SW 1271 (cell line): ENCODE results near the gene BICDL2.

ENCODE experiments used
- DNase-seq, 2 experiments: peaks; one replicate each; lab custom pipeline; 2025; lab: John Stamatoyannopoulos, UW

BICDL2 gene

DNA sequence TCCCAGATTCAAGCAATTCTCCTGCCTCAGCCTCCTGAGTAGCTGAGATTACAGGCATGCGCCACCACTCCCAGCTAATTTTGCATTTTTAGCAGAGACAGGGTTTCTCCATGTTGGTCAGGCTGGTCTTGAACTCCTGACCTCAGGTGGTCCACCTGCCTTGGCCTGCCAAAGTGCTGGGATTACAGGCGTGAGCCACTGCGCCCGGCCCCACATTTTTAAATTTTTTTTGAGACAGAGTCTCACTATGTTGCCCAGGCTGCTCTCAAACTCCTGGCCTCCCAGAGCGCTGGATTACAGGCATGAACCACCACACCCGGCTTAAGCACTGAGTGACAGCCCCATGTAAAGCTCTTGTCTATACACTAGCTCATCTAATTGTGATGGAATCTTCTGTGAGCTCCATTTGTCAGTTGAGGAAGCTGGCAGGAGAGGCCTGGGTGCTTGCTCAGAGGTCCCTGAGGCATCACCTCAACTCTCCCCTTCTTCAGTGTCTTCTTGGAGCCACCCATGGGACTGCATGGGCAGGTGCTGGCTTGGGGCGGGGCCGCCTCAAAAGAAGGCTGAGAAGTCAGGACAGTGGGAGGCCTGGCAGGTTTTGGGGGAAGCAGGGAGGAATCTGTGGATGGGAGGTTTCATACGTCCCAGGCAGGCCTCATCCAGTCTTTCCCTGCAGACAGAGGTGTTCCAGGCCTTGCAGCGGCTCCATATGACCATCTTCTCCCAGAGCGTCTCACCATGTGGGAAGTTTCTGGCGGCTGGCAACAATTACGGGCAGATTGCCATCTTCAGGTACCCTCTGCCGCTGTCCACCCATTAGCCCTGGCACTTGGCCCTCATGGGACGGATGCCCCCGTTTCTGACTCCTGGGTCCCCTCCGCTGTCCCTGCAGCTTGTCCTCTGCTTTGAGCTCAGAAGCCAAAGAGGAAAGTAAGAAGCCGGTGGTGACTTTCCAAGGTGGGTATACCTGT, 11.4 kb downstream of the BICDL2 start:
- DNase-seq: no peak

DNA sequence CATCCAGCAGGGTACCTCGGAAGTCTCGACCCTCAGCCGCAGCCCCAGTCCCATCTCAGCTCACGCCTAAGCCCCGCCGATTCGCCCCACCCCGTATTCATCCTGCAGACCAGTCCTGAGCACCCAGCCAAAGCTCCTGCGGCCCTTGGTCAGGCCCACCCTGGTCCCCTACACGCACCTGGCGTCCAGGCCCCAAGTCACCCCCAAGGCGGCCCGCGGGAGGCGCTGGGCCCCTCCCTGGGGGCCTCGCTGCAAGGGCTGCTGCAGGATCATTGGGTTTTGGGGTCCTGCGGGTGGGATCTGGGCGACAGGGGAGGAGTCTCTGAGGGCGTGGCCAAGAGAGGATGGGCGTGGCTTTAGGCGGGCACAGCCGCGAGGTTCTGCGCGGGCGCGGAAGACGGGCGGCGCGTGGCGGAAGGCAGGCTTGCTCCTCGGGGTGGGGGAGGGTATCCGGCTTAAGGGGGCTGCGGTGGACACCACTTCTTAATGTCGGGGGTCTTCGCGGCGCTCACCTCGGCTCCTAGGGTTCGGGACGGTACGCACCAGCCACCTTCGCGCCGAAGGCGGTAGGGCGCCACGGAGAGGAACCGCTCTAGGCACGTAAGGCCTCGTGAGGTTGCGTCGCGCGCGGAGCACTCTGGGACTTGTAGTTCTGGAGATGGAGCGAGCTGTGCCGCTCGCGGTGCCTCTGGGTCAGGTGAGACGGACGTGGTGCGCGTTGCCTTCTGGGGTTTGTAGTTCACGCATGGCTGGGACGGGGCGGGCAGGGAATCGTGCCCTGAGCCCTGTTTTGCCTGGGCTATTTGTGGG, 12.9 kb downstream of the BICDL2 start, which contains the start of the genes HCFC1R1 and THOC6:
Gene HCFC1R1 (minus strand): TSS at position 274 of the 810 bp plus-strand sequence. CDS start 1 bp downstream, at position 273.
Gene THOC6 (plus strand): TSS at position 367 of the 810 bp plus-strand sequence. CDS start 292 bp downstream, at position 659.
- DNase-seq: peak; percentile 81 to 89

DNA sequence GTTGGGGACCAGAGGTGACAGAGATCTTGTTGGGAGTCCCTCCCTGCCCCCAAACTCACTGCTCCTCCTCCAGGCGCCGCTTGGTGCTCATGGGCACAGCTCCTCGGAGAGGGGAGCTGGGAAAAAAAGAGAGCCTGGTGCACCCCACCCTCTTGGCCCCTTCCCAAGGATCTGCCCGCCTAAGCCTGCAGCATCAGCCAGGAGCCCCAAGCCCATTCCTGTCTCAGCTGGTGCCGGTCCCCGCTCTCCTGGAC, 13.4 kb downstream of the BICDL2 start:
- peak; percentile 76 to 84 for DNase-seq

DNA sequence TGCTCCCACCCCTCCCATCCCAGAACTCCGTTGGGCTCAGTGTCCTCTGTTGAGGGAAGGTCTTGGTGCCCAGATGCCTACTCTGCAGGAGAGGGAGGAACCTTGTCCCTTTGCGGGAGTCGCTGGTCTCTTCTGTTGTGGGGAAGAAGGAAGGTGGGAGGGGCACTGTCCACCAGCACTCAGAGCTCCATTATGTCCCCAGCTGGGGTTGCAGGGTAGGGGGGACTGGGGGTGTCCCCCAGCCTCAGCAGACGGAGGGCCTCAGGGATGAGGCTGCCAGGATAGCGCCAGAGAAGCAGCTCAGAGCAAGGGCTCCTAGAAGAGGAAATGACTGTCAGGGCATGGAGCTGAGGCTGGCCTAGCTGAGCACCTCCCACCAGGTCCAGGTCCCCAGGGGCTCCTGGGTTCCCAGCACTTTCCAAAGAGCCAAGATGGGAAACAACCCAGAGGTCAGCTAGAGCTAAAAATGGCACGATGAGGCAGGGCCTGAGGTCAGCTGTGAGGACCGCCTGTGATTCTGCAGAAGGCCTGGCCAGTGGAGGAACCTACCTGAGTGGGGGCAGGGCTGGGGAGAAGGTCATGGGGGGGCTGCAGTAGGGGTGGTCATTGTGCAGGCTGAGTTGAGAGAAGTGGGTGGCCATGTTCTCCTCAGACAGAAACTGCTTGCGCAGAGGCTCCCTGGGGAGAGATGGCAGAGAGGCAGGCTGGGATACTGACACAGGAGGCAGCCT, 13.9 kb downstream of the BICDL2 start:
- DNase-seq: peak in 1 of 2 experiments; percentile 46

DNA sequence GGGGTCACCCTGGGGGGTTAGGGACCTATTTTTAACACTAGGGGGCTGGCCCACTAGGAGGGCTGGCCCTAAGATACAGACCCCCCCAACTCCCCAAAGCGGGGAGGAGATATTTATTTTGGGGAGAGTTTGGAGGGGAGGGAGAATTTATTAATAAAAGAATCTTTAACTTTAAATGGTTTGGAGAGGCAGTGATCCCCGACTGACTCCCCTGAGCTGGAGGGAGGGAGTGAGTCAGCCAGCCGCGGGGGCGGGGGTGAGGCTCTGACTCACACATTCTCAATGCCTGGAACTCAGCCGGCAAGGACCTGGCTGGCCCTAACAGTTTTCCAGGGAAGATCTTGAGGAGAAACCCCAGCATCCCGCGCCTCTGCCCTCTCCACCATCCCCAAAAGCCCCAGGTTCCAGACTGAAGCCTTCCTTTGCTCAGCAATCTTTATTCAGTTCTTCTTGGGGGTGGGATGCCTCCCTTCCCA, 14.5 kb downstream of the BICDL2 start:
- peak; percentile 46 to 70 for DNase-seq

DNA sequence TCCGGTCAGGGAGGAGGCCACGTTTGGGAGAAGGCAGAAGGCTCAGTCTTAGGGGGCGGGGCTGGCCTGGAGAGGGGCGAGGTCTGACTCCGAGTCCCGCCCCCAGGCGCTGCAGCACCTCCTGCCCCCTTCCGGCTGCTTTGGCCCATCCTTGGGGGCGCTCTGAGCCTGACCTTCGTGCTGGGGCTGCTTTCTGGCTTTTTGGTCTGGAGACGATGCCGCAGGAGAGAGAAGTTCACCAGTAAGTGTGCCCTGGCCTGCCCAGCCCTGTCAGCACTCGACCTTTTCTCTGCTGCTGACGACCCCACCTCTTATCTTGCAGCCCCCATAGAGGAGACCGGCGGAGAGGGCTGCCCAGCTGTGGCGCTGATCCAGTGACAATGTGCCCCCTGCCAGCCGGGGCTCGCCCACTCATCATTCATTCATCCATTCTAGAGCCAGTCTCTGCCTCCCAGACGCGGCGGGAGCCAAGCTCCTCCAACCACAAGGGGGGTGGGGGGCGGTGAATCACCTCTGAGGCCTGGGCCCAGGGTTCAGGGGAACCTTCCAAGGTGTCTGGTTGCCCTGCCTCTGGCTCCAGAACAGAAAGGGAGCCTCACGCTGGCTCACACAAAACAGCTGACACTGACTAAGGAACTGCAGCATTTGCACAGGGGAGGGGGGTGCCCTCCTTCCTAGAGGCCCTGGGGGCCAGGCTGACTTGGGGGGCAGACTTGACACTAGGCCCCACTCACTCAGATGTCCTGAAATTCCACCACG, 15.1 kb downstream of the BICDL2 start:
- DNase-seq: peak; percentile 65 to 76

DNA sequence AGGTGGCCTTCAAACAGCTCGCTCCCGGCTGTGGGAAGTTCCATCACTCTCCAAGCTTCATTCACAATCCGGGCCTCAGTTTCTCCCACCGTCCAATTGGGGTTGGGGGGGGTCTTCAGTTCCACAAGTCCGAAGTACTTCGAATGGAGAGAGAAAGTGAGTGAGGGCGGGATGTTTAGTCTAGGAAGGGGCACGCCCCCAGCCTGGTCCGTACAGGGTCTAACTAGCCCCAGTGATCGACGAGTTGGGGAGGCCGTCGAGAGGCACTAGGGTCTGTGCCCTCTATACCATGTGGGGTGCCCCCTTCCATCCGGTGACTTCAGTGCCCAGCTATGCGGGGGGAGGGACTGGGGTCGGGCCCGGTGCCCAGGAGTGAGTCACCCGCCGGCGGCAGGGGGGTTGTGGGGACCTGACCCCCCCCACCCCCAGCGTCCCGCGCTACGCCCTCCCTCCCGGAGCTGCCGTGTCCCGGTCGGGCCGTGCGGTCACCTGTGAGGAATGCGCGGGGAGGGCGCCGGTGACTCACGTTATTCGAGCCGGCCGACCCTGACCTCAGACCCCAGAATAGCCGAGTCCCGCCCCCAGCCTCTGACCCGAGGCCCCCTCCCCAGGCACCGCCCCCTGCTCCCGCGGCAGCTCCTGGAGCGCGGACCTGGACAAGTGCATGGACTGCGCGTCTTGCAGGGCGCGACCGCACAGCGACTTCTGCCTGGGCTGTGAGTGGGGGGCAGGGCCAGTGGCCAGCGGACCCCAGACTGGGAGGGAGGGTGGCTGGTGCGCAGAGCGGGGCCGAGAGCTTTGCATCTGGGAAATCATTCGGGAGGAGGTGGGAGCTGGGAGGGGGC, 15.9 kb downstream of the BICDL2 start:
- peak; percentile 68 to 77 for DNase-seq

DNA sequence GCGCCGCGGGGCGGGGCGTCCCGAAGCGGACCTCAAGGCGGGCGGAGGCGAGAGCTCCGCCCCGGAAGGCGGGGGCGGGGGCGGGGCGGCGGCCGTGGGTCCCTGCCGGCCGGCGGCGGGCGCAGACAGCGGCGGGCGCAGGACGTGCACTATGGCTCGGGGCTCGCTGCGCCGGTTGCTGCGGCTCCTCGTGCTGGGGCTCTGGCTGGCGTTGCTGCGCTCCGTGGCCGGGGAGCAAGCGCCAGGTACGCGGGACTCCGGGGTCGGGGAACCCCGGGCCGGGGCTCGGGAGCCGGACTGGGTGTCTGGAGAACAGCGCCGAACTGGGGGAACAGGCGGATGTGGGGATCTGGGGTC, 16.5 kb downstream of the BICDL2 start, which contains the start of gene TNFRSF12A:
Gene TNFRSF12A (plus strand): TSS at position 122 of the 357 bp plus-strand sequence. CDS start 30 bp downstream, at position 152.
- DNase-seq: peak in 1 of 2 experiments; percentile 45

DNA sequence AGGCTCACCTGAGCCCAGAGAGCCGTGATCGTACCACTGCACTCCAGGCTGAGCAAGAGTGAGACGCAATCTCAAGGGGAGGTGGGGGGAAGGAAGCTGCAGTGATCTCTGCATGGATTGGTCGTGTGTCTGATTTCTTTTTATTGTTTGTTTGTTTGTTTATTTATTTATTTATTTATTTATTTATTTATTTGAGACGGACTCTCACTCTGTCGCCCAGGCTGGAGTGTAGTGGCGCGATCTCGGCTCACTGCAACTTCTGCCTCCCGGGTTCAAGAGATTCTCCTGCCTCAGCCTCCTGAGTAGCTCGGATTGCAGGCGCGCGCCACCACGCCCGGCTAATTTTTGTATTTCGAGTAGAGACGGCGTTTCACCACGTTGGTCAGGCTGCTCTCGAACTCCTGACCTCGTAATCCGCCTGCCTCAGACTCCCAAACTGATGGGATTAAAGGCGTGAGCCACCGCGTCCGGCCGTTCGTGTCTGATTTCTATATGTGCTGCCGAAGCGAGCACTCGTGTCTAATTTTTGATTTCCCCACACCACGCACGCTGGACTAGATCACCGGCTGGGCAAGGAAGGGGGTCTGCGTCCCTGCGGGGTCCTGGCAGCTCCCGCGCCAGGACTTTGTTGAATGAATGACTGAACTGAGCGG, 17.0 kb downstream of the BICDL2 start:
- no peak for DNase-seq

DNA sequence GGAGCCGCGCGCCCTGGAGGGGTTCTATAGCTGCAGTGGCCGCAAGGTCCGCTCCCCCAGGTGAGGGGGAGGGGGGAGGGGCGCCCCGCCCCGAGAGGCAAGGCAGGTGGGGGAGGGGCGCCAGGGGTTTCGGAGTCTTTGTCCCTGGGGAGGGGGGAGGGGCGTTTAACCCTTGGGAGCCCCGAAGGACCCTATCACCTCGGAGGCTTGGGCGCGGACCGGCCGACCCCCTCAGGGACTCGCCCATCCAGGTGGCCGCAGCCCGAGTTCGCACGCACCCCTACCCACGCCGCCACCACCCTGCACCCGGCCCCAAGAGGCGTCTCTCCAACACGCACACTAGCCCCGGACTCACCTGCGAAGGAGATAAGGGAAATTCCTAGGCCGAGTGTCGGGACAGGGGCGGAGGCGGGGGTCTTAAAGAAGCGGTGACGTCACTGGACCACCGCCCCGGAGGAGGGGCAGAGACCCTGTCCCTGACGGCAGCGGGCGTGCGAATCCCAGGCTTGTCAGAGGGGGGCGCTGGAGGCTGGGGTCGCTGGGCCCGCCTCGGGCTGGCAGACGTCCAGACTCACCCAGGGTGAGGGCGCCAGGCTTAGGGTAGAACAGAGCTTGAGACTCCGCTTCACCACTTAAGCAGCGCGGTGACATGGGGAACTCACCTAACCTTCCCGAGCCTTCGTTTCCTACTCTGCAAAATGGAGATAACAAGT, 18.8 kb downstream of the BICDL2 start, which contains the start of gene CLDN6:
Gene CLDN6 (minus strand): TSS at position 390 of the 713 bp plus-strand sequence. CDS start 2,162 bp downstream, outside the sequence.
- no peak for DNase-seq

DNA sequence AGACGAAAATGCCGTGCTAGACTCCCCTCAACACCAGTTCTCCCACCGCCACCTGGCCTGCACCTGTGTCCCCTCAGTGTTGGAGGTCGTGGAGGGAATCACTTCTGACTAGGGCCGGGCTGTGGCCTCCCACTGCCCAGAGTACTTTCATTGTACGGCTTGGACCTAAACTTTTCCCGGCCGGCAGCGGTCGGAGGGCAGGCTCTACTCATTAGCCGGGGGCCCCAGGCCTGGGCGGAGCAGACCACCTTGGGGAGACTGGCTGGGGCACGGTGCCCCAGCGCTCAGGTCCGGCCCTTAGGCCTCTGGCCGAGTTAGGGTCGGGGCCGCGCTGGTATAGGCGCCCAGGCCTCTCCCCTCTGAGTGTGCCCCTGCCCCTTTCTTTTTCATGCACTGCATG, 19.4 kb downstream of the BICDL2 start:
- DNase-seq: no peak

DNA sequence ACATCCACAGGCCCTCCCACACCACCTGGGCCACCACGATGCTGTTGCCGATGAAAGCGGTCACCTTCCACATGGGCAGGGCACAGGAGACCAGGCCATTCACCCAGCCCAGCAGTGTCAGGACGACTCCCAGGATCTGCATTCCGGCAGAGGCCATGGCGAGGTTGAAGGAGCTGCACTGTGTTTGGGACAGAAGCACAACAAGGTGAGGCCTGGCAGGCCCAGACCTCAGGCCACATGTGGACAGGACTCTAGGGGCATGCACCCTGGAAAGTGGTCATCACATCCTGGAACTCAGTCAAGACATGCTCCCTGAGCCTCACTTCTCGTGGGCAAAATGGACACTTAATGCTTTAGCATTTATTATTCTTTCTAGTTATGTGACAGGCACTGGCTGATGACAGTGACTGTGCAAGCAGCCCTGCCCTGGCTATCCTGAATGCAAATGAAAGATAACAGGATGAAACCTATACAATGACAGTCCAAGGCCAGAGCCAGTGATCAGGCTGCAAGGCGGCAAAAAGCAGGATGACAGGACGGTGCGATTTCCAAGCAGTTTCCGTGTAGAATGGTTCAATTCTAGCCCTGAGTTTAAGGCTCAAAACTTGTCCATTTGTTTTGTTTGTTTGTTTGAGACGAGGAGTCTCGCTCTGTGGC, 20.8 kb downstream of the BICDL2 start:
- DNase-seq: no peak

DNA sequence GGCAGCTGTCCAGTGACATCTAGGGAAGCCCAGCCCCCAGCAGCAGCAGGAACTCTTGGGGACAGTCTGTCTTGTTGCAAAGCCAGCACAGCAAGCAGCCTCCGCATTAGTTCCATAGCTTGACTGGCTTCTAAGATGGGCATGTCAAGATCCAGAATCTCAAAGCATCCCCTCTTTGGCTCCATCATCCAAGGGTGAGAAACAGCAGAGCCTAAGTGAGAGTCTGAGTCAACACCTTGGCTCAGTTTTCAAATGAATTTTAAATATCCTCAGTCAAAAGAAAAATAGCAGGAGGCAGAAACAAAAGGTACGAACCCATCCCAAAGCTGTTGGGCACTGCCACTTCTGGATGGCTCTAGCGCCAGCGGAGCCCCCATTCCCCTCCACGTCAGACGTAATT, 21.8 kb downstream of the BICDL2 start:
- no peak for DNase-seq

DNA sequence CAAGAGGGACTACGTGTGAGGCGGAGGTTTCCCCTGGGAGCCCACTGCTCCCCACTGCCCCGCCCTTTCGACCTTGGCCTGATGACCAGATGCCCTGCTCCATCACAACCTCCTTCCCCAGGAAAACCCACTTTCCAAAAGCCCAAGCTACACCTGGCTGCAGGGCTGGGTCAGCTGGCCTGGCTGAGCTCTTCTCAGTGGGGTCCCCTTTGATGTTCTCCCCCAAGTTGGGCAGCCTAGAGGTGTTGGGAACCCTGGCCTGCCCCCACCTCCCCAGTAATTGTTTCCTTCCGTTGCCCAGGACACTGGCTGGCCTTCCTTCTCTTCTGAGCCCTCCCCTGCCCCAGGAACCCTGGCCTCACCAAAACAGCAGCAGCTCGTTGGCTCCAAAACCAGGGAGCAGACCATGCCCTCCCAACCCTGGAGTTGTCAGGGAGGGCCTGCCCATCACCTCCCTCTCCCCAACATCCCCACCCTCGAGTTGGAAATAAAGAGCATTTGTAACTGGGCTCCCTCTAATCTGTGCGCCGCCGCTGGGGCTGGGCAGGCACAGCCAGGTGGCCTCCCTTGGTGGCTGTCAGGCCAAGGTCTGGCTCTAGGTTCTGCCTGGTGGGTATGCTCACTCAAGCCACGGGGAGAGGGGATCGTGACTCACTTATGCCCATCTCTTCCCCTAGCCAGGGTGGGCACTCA, 22.6 kb downstream of the BICDL2 start:
- no peak for DNase-seq

DNA sequence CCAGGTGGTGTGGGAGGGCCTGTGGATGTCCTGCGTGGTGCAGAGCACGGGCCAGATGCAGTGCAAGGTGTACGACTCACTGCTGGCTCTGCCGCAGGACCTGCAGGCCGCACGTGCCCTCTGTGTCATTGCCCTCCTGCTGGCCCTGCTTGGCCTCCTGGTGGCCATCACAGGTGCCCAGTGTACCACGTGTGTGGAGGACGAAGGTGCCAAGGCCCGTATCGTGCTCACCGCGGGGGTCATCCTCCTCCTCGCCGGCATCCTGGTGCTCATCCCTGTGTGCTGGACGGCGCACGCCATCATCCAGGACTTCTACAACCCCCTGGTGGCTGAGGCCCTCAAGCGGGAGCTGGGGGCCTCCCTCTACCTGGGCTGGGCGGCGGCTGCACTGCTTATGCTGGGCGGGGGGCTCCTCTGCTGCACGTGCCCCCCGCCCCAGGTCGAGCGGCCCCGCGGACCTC, 23.2 kb downstream of the BICDL2 start:
- no peak for DNase-seq

DNA sequence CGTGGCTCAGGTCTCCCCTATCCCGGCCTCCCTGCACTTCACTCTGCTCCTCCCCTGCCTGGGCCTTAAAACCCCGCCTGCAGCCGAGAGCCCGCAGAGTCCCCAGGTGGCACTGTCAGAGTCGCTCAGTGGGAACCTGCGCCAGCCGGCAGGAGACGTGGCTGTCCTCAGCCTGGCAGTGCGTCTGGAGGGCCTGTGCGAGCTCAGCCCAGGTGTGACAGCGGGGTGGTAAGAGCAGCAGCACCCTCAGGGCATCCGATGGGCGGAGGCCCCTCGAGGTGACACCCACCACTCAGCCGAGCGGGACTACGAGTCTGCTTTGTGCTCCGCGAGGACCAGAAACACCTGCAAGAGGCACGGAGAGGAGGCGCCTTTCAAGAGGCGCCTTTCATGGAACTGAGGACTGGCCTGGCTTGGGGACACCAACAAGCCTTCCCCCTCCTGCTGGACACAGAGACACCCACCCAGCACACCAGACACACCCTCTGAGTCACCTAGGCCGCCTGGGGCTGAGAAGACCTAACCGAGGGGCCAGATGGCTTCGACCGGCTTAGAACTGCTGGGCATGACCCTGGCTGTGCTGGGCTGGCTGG, 23.8 kb downstream of the BICDL2 start, which contains the start of gene CLDN9:
Gene CLDN9 (plus strand): TSS at position 96 of the 593 bp plus-strand sequence. CDS start 440 bp downstream, at position 536.
- peak in 1 of 2 experiments; percentile 11 for DNase-seq

DNA sequence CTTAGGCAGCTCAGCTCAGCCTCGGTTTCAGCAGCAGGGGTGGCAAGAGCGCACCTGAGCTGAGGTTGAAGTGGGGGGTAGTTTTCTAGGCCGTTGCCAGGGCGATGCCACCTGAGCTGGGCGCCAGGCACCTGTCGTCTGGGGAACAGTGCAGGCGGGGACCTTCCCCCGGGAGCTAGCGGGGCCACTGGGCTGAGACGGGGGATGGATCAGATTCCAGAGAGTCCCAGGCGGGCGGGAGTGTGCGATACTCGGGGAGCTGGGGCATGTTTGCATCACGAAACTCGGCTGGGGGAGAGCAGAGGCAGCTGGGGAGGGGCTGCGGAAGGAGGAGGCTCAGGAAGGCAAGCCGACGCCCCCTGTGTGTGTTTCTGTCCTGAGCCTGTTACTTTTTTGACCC, 24.5 kb downstream of the BICDL2 start:
- no peak for DNase-seq
